CD8-positive, alpha-beta memory T cell (primary cell): ENCODE results near the gene ZNF784. TPM values are rescaled to one million over a fixed set of nuclear protein-coding genes. Genes with fewer than 3 reads are reported as not detected.

ENCODE experiments used
- CTCF ChIA-PET: fragments of 350-600 bp; sonication (Branson Sonifier 250); formaldehyde crosslinking; loops from one replicate; lab custom pipeline; 2021; ENCODE audit warnings: antibody characterized with exemption; lab: Charles Lee
- POLR2A ChIA-PET: fragments of 350-600 bp; sonication (Branson Sonifier 250); formaldehyde crosslinking; loops from one replicate; lab custom pipeline; 2021; ENCODE audit warnings: antibody characterized with exemption; lab: Charles Lee
- DNase-seq, 5 donors: peaks; one replicate each; pipeline versions ENCODE4 v3.0.0 to v3.0.0-alpha.2; 2020 to 2022; ENCODE audit warnings: mixed read lengths in 1 of 5
- H3K27ac ChIP-seq: one replicate; pipeline ENCODE4 v1.7.0; 2013; ENCODE audit warnings: low read depth, mild to moderate bottlenecking, low read length, moderate library complexity
- H3K27me3 ChIP-seq: 2 replicates; pipeline ENCODE4 v1.7.0; 2013; ENCODE audit warnings: low read length, mild to moderate bottlenecking; ENCODE audit not compliant: insufficient read depth, poor library complexity, severe bottlenecking
- H3K36me3 ChIP-seq: 2 replicates; pipeline ENCODE4 v1.7.0; 2013; ENCODE audit warnings: mild to moderate bottlenecking, low read length, moderate library complexity; ENCODE audit not compliant: insufficient read depth
- H3K4me1 ChIP-seq: 2 replicates; pipeline ENCODE4 v1.7.0; 2013; ENCODE audit warnings: mild to moderate bottlenecking, low read length, moderate library complexity; ENCODE audit not compliant: insufficient read depth
- H3K4me3 ChIP-seq: 2 replicates; pipeline ENCODE4 v1.7.0; 2013; ENCODE audit warnings: mild to moderate bottlenecking, low read length
- H3K9me3 ChIP-seq: 2 replicates; pipeline ENCODE4 v1.7.0; 2013; ENCODE audit warnings: mild to moderate bottlenecking, low read length
- H3K27ac Mint-ChIP-seq, 8 donors: one replicate each; pipeline ENCODE4 v1.8.0; 2020 to 2021; ENCODE audit warnings: mixed read lengths in 8 of 8, mild to moderate bottlenecking in 6 of 8, inconsistent platforms in 3 of 8, moderate library complexity in 3 of 8
- H3K27me3 Mint-ChIP-seq, 2 donors: one replicate each; pipeline ENCODE4 v1.8.0; 2020 to 2021; ENCODE audit warnings: mixed read lengths in 2 of 2, mild to moderate bottlenecking in 1 of 2, moderate library complexity in 1 of 2
- H3K36me3 Mint-ChIP-seq, 3 donors: one replicate each; pipeline ENCODE4 v1.8.0; 2020 to 2021; ENCODE audit warnings: mixed read lengths in 3 of 3, inconsistent platforms in 1 of 3, mild to moderate bottlenecking in 1 of 3
- H3K4me1 Mint-ChIP-seq, 3 donors: one replicate each; pipeline ENCODE4 v1.8.0; 2020 to 2021; ENCODE audit warnings: mixed read lengths in 3 of 3, inconsistent platforms in 1 of 3, mild to moderate bottlenecking in 1 of 3
- H3K4me3 Mint-ChIP-seq, 7 donors: one replicate each; pipeline ENCODE4 v1.8.0; 2020 to 2021; ENCODE audit warnings: mixed read lengths in 7 of 7, mild to moderate bottlenecking in 6 of 7, moderate library complexity in 4 of 7, inconsistent platforms in 2 of 7
- H3K9me3 Mint-ChIP-seq, 5 donors: one replicate each; pipeline ENCODE4 v1.8.0; 2020 to 2022; ENCODE audit warnings: mixed read lengths in 5 of 5, mild to moderate bottlenecking in 3 of 5, moderate library complexity in 2 of 5, inconsistent platforms in 1 of 5
- polyA plus RNA-seq: library from polyadenylated mRNA; unstranded; fragments of 300-500 nt; fragmentation: Illumina TruSeq; gene quantifications from one replicate; pipeline ENCODE4 v1.2.3, GENCODE V29; 2021
- total RNA-seq, 2 experiments: library from RNA; stranded (reverse); gene quantifications; one replicate each; pipeline ENCODE4 v1.2.3, GENCODE V29; 2021

Gene ZNF784
- total and polyA plus RNA-seq, 3 experiments from 2014 or later = 1.0 to 2.9 (median 2.6) TPM

- peak overlapping the region; percentile 91 for H3K4me3 ChIP-seq
- H3K36me3 ChIP-seq = no peaks in the 10 kb centered on the region
- H3K27ac ChIP-seq = peak overlapping the region; percentile 100
- Mint-ChIP-seq H3K9me3 (no peaks in the 10 kb centered on the region), H3K4me1 (peaks cover 54 to 73% (median 66%) of the 10 kb centered on the region in 3 donors), H3K27ac (peak overlapping the region; percentile 98 to 100 (median 100)), H3K4me3 (peak overlapping the region; percentile 91 to 100 (median 99)), H3K36me3 (peaks cover 3 to 32% (median 8%) of the 10 kb centered on the region in 3 donors), H3K27me3 (peaks cover 0 to 7% of the 10 kb centered on the region in 2 donors)
- H3K4me1 ChIP-seq = peaks cover 59% of the 10 kb centered on the region
- POLR2A ChIA-PET = interaction anchor here (0.7 to 3.1 kb wide), 5 partner anchors 12 to 355 kb away, joined by 3 to 12 read pairs (median 5); partner anchors contain the start of genes CCDC106, FIZ1 and U2AF2
- no peaks in the 10 kb centered on the region for H3K9me3 ChIP-seq
- CTCF ChIA-PET = interaction anchor here (1.3 to 3.6 kb wide), 4 partner anchors 8 to 19 kb away, joined by 3 to 22 read pairs (median 13); partner anchors contain the start of genes CCDC106 and U2AF2
- no peak for DNase-seq
- H3K27me3 ChIP-seq = no peaks in the 10 kb centered on the region
Measured at GRCh38 chr19:55635856-55636440, 11.6 kb upstream of the ZNF784 start.

DNA sequence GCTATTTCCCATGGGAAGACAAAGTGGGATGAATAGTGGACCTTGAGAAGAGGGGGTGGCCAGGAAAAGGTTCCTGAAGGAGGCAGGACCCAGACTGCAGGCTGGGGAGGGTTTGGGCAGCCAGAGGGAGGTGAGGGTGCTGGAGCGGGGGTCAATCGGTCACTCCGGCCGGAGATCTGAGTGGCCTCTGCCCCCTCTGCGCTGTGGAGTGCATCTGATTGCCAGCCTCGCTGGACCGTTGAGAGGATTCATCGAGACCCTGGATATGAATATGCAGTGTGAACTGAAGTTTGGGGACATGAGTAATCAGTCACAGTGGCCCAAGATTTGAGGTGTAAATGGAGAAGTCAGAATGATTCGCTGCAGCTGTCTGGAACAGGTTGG, 11.0 kb upstream of the ZNF784 start:
- Histone ChIP-seq H3K27ac (peak overlapping the region; percentile 100), H3K4me3 (peak overlapping the region; percentile 91), H3K36me3 (no peaks in the 10 kb centered on the region), H3K9me3 (no peaks in the 10 kb centered on the region), H3K27me3 (no peaks in the 10 kb centered on the region), H3K4me1 (peaks cover 56% of the 10 kb centered on the region)
- DNase-seq = no peak
- H3K4me3 Mint-ChIP-seq = peak overlapping the region; percentile 91 to 100 (median 99)
- H3K36me3 Mint-ChIP-seq = peaks cover 3 to 32% (median 8%) of the 10 kb centered on the region in 3 donors
- CTCF ChIA-PET = interaction anchor here (2.8 to 5.4 kb wide), 4 partner anchors 10 to 120 kb away, joined by 8 to 74 read pairs (median 25); partner anchors contain the start of genes U2AF2 and ZNF784
- no peaks in the 10 kb centered on the region for H3K9me3 Mint-ChIP-seq
- peak overlapping the region; percentile 98 to 100 (median 100) for H3K27ac Mint-ChIP-seq
- POLR2A ChIA-PET = interaction anchor here (0.6 to 3.1 kb wide), 13 partner anchors 11 to 678 kb away, joined by 3 to 22 read pairs (median 5); partner anchors contain the start of genes CCDC106, FIZ1, TMEM238 and U2AF2
- H3K4me1 Mint-ChIP-seq = peaks cover 51 to 70% (median 62%) of the 10 kb centered on the region in 3 donors
- H3K27me3 Mint-ChIP-seq = peaks cover 0 to 7% of the 10 kb centered on the region in 2 donors

DNA sequence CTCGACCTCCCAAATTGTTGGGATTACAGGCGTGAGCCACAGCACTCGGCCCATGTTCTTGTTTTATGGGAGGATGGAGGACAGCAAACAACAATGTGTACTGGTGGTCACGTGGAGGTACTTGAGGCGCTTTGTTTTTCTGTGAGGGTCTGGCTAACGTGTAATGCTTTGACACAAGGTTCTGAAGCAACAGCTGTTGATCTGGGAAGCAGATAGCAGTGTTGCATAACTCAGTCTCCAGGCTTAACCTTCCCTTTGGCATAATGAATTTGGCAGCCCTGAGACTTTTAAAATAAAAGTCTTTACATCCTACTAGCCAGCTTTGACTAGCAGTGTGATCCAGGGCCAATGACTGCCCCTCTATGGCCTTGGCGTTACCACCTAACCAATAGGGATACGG, 9.5 kb upstream of the ZNF784 start:
- Histone ChIP-seq H3K27me3 (no peaks in the 10 kb centered on the region), H3K36me3 (no peaks in the 10 kb centered on the region), H3K4me3 (no peak overlapping the region), H3K27ac (no peak overlapping the region), H3K4me1 (peaks cover 50% of the 10 kb centered on the region), H3K9me3 (no peaks in the 10 kb centered on the region)
- Mint-ChIP-seq H3K36me3 (peaks cover under 1 to 29% (median 6%) of the 10 kb centered on the region in 3 donors), H3K27me3 (peaks cover 0 to 7% of the 10 kb centered on the region in 2 donors), H3K9me3 (no peaks in the 10 kb centered on the region), H3K27ac (peak overlapping the region in 2 of 8 donors; percentile 77 to 98), H3K4me3 (peak overlapping the region in 3 of 7 donors; percentile 42 to 99 (median 57)), H3K4me1 (peaks cover 45 to 57% (median 51%) of the 10 kb centered on the region in 3 donors)
- no peak for DNase-seq
- ChIA-PET POLR2A (interaction anchor here (0.6 to 3.1 kb wide), 6 partner anchors 10 to 332 kb away, joined by 3 to 22 read pairs (median 6); partner anchors contain the start of genes CCDC106, ZNF628 and ZNF784), CTCF (interaction anchor here (0.7 to 5.4 kb wide), 13 partner anchors 9 to 494 kb away, joined by 3 to 74 read pairs (median 22); partner anchors contain the start of genes CCDC106, U2AF2, ZNF579 and ZNF784)

GRCh38 chr19:55632463-55632834, 8.1 kb upstream of the ZNF784 start:
- H3K4me3 ChIP-seq = no peak overlapping the region
- H3K27ac Mint-ChIP-seq = peak overlapping the region in 7 of 8 donors; percentile 6 to 83 (median 57)
- no peaks in the 10 kb centered on the region for H3K36me3 ChIP-seq
- peaks cover 0 to 22% (median 2%) of the 10 kb centered on the region in 3 donors for H3K36me3 Mint-ChIP-seq
- peaks cover 43% of the 10 kb centered on the region for H3K4me1 ChIP-seq
- peak; percentile 81 to 92 (median 87) for DNase-seq
- no peak overlapping the region for H3K27ac ChIP-seq
- H3K27me3 ChIP-seq = no peaks in the 10 kb centered on the region
- peaks cover 0 to 7% of the 10 kb centered on the region in 2 donors for H3K27me3 Mint-ChIP-seq
- H3K4me3 Mint-ChIP-seq = peak overlapping the region in 4 of 7 donors; percentile 2 to 69 (median 36)
- ChIA-PET CTCF (interaction anchor here (0.8 to 5.4 kb wide), 26 partner anchors 8 to 492 kb away, joined by 3 to 74 read pairs (median 8); partner anchors contain the start of genes CCDC106, NAT14, U2AF2 and ZNF579), POLR2A (interaction anchor here (0.7 to 2.7 kb wide), 4 partner anchors 8 to 33 kb away, joined by 3 to 22 read pairs (median 6); partner anchors contain the start of genes FIZ1, ZNF524 and ZNF784)
- H3K9me3 ChIP-seq = no peaks in the 10 kb centered on the region
- peaks cover 38 to 49% (median 47%) of the 10 kb centered on the region in 3 donors for H3K4me1 Mint-ChIP-seq
- no peaks in the 10 kb centered on the region for H3K9me3 Mint-ChIP-seq

DNA sequence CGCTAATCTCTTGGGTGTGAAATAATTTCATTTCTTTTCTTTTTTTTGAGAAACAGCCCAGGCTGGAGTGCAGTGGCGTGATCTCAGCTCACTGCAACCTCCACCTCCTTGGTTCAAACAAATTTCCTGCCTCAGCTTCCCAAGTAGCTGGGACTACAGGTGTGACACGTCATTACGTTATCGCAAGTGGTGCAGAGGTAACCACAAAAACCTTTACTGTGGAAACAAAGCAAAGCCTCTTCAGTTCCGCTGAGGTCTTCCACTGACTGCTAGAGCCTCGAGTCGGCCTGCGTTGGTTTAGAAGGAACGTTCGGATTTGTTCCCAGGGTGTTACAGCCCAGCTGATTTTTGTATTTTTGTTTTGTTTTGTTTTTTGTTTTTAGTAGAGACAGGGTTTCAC, 2.0 kb upstream of the ZNF784 start:
- Histone ChIP-seq H3K36me3 (no peaks in the 10 kb centered on the region), H3K9me3 (no peaks in the 10 kb centered on the region), H3K4me1 (peaks cover 37% of the 10 kb centered on the region), H3K4me3 (peak overlapping the region; percentile 21), H3K27ac (no peak overlapping the region), H3K27me3 (no peaks in the 10 kb centered on the region)
- peak overlapping the region; percentile 85 to 96 (median 92) for H3K27ac Mint-ChIP-seq
- DNase-seq = peak in 4 of 5 donors; percentile 51 to 87 (median 80)
- H3K4me1 Mint-ChIP-seq = peaks cover 30 to 45% (median 45%) of the 10 kb centered on the region in 3 donors
- H3K27me3 Mint-ChIP-seq = no peaks in the 10 kb centered on the region
- H3K36me3 Mint-ChIP-seq = peaks cover 0 to 2% (median 1%) of the 10 kb centered on the region in 3 donors
- POLR2A ChIA-PET = interaction anchor here (0.6 to 3.3 kb wide), 6 partner anchors 16 to 150 kb away, joined by 3 to 34 read pairs (median 4); partner anchors contain the start of genes FIZ1, U2AF2 and ZNF628
- CTCF ChIA-PET = interaction anchor here (0.9 to 6.5 kb wide), 7 partner anchors 20 to 486 kb away, joined by 3 to 67 read pairs (median 13); partner anchors contain the start of genes FIZ1, ZNF524 and ZNF865
- H3K4me3 Mint-ChIP-seq = peak overlapping the region; percentile 71 to 85 (median 77)
- H3K9me3 Mint-ChIP-seq = no peaks in the 10 kb centered on the region

- H3K9me3 ChIP-seq = no peaks in the 10 kb centered on the region
- H3K4me1 Mint-ChIP-seq = peaks cover 42 to 58% (median 56%) of the 10 kb centered on the region in 3 donors
- CTCF ChIA-PET = interaction anchor here (0.9 to 6.5 kb wide), 13 partner anchors 9 to 163 kb away, joined by 3 to 67 read pairs (median 5); partner anchors contain the start of genes FIZ1, ISOC2, U2AF2 and ZNF524
- H3K27me3 Mint-ChIP-seq = no peaks in the 10 kb centered on the region
- H3K9me3 Mint-ChIP-seq = no peaks in the 10 kb centered on the region
- H3K4me1 ChIP-seq = peaks cover 47% of the 10 kb centered on the region
- H3K36me3 ChIP-seq = no peaks in the 10 kb centered on the region
- POLR2A ChIA-PET = interaction anchor here (0.6 to 3.3 kb wide), 11 partner anchors 9 to 508 kb away, joined by 3 to 34 read pairs (median 4); partner anchors contain the start of genes CCDC106, FIZ1, NAT14 and PPP1R12C
- DNase-seq = no peak
- H3K27ac ChIP-seq = peak overlapping the region; percentile 65
- H3K4me3 Mint-ChIP-seq = peak overlapping the region; percentile 86 to 96 (median 90)
- H3K27me3 ChIP-seq = no peaks in the 10 kb centered on the region
- H3K27ac Mint-ChIP-seq = peak overlapping the region in 7 of 8 donors; percentile 61 to 97 (median 94)
- H3K36me3 Mint-ChIP-seq = peaks cover 0 to 3% (median 2%) of the 10 kb centered on the region in 3 donors
- H3K4me3 ChIP-seq = peak overlapping the region; percentile 63
Measured at GRCh38 chr19:55625004-55625326, 599 bp upstream of the ZNF784 start.

DNA sequence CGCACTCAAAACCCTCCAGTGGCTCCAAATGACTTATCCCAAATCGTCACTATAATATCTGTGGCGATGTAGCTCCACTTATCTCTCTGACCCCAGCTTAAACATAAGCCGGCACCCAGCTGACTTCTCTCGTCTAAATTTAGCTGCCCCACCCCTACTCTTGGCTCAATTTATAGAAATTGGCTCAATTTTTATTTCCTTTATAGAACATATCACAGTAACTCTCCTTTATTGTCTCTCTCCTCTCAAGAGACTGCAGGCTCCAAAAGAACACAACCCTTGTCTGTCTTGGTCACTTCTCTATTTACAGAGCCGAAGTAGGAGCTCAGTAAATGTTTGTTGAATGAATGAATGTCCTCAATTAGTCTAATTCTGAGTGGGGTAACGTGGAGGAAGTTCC, 805 bp downstream of the ZNF784 start:
- Histone ChIP-seq H3K27ac (no peak overlapping the region), H3K4me3 (peak overlapping the region; percentile 22), H3K4me1 (peaks cover 47% of the 10 kb centered on the region), H3K36me3 (no peaks in the 10 kb centered on the region), H3K27me3 (no peaks in the 10 kb centered on the region), H3K9me3 (no peaks in the 10 kb centered on the region)
- H3K9me3 Mint-ChIP-seq = no peaks in the 10 kb centered on the region
- CTCF ChIA-PET = interaction anchor here (1.0 to 6.5 kb wide), 6 partner anchors 13 to 156 kb away, joined by 3 to 67 read pairs (median 5); partner anchors contain the start of gene ZNF865
- no peak for DNase-seq
- POLR2A ChIA-PET = interaction anchor here (0.7 to 2.9 kb wide), 3 partner anchors 10 to 18 kb away, joined by 3 to 22 read pairs (median 11); no protein-coding TSS in a partner anchor
- H3K4me3 Mint-ChIP-seq = peak overlapping the region; percentile 86 to 96 (median 90)
- H3K27ac Mint-ChIP-seq = peak overlapping the region in 6 of 8 donors; percentile 91 to 97 (median 94)
- peaks cover 0 to 5% (median 2%) of the 10 kb centered on the region in 3 donors for H3K36me3 Mint-ChIP-seq
- H3K4me1 Mint-ChIP-seq = peaks cover 45 to 65% (median 62%) of the 10 kb centered on the region in 3 donors
- no peaks in the 10 kb centered on the region for H3K27me3 Mint-ChIP-seq
